Measurements from ENCODE around the gene SLC7A1.

DNA sequence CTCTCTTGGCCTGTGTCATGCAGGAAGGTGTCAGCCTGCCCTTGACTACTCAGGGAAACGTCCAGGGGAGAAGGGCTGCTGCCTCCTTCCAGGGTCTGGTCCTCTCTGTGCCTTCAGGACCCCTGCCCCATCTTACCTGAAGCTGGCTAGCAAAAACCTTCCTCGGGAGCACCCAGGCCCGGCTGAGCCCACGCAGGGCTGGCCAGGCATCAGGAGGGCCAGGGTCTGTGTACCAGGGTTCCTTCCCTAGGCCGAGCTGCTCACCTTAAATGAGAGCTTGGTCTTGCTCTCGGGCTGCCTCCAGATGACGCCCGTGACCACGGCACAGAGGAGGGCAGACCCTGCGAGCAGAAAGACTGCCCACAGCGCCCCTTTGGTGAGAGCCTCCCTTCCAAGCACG lies 78.6 kb downstream of the SLC7A1 start:
- TF ChIP-seq CTCF (IDR thresholded peaks at IDR 0.05): no peak
- no peak for TF ChIP-seq POLR2A (IDR thresholded peaks at IDR 0.05)
- TF ChIP-seq POLR2AphosphoS5 (IDR thresholded peaks at IDR 0.05): no peak
